HepG2 (cell line): ENCODE data around the gene SLC10A2. TPM values are rescaled to one million over a fixed set of nuclear protein-coding genes. Genes with fewer than 3 reads are reported as not detected.

Source experiments
- ATAC-seq: fragments of 200-7000 bp; cut with Tn5 transposase; 3 replicates; pipeline ENCODE4 v1.9.1; 2020; ENCODE audit warnings: mild to moderate bottlenecking, moderate library complexity
- BruUV-seq: library from RNA; stranded (reverse); fragments of 400-500 nt; replicated peaks from 2 replicates; lab custom pipeline; 2021; lab: Mats Ljungman, UMichigan
- CTCF ChIA-PET: fragments of 300-600 bp; formaldehyde crosslinking; extraction: SDS; loops from one replicate; lab custom pipeline; 2021; ENCODE audit warnings: low total read pairs, inconsistent platforms, low intra/inter-chr PET ratio; lab: Yijun Ruan, JAX
- POLR2A ChIA-PET: fragments of 350-600 bp; sonication (Branson Sonifier 250); formaldehyde crosslinking; loops from one replicate; lab custom pipeline; 2020; ENCODE audit warnings: antibody characterized with exemption, inconsistent platforms; lab: Yijun Ruan, JAX
- DNase-seq: peaks from one replicate; pipeline ENCODE4 v3.0.0-alpha.2; 2015; ENCODE audit warnings: low spot score
- FAIRE-seq: peaks from 3 replicates; lab custom pipeline; 2011; peaks lifted over from hg19 to GRCh38; lab: Jason Lieb, UNC
- H2AFZ ChIP-seq: one replicate; pipeline ENCODE4 v1.6.1; 2011; ENCODE audit warnings: low read length, inconsistent platforms
- H3K27ac ChIP-seq: fragments of 300-600 bp; 3 replicates; pipeline ENCODE4 v1.8.0; 2011; ENCODE audit warnings: mixed run types, mild to moderate bottlenecking, mixed read lengths, low read length, inconsistent platforms; ENCODE audit not compliant: insufficient read depth; ENCODE audit errors: extremely low read length
- H3K27me3 ChIP-seq, 2 experiments: fragments of 200-600 bp in 1 of 2; 2 replicates in 1 of 2; 3 replicates in 1 of 2; pipeline versions ENCODE4 v1.6.0 to v1.8.0; 2011; ENCODE audit warnings: low read length in 2 of 2, mild to moderate bottlenecking in 2 of 2, moderate library complexity in 2 of 2, inconsistent platforms in 1 of 2; ENCODE audit not compliant: insufficient read depth in 2 of 2, control insufficient read depth in 1 of 2
- H3K36me3 ChIP-seq, 2 experiments: fragments of 200-600 bp in 1 of 2; replicated peaks in 1 of 2; 2 replicates in 1 of 2; 3 replicates in 1 of 2; pipeline versions ENCODE4 v1.5.1 to v1.8.0; 2011; ENCODE audit warnings: low read length in 2 of 2, inconsistent platforms in 1 of 2; ENCODE audit not compliant: insufficient read depth in 2 of 2, control insufficient read depth in 1 of 2
- H3K4me1 ChIP-seq: 2 replicates; pipeline ENCODE4 v1.5.1; 2012; ENCODE audit warnings: low read length, inconsistent platforms; ENCODE audit not compliant: insufficient read depth
- H3K4me2 ChIP-seq: 2 replicates; pipeline ENCODE4 v1.6.0; 2011; ENCODE audit warnings: low read depth, low read length, inconsistent platforms
- H3K4me3 ChIP-seq, 3 experiments: fragments of 200-600 bp in 1 of 3; sonication (generic), shearing (Covaris generic) in 1 of 3; replicated peaks in 1 of 3; 2 replicates each; pipeline ENCODE4 v1.5.1; 2011 to 2016; ENCODE audit warnings: low read length in 3 of 3, inconsistent platforms in 2 of 3, low read depth in 2 of 3, mild to moderate bottlenecking in 2 of 3, control low read depth in 1 of 3, mixed read lengths in 1 of 3; ENCODE audit not compliant: insufficient read depth in 1 of 3
- H3K79me2 ChIP-seq: one replicate; pipeline ENCODE4 v1.6.1; 2011; ENCODE audit warnings: low read length, inconsistent platforms; ENCODE audit not compliant: insufficient read depth
- H3K9ac ChIP-seq: 2 replicates; pipeline ENCODE4 v1.6.0; 2011; ENCODE audit warnings: mild to moderate bottlenecking, low read depth, low read length, inconsistent platforms; ENCODE audit not compliant: insufficient read depth
- H3K9me3 ChIP-seq: 2 replicates; pipeline ENCODE4 v1.5.1; 2012; ENCODE audit warnings: mild to moderate bottlenecking, low read length
- H4K20me1 ChIP-seq: 2 replicates; pipeline ENCODE4 v1.6.0; 2011; ENCODE audit warnings: inconsistent platforms, mild to moderate bottlenecking, low read length, moderate library complexity; ENCODE audit not compliant: insufficient read depth
- ATAD3A ChIP-seq: sonication (generic); formaldehyde crosslinking; IDR thresholded peaks from 2 replicates; pipeline ENCODE4 v1.4.0; 2020; ENCODE audit warnings: missing genetic modification reagents
- EHMT2 ChIP-seq: fragments of 200-600 bp; sonication (generic); IDR thresholded peaks from 2 replicates; pipeline ENCODE4 v1.7.0; 2017; ENCODE audit warnings: antibody characterized with exemption, low read depth, low read length, borderline replicate concordance
- IRF2 ChIP-seq: IDR thresholded peaks from 2 replicates; pipeline ENCODE4 v1.6.1; 2018; ENCODE audit warnings: missing genetic modification reagents, missing compliant biosample characterization
- NR2F1 ChIP-seq, 2 experiments: fragments of 450-650 bp in 1 of 2; formaldehyde crosslinking in 1 of 2; IDR thresholded peaks; 2 replicates each; pipeline versions ENCODE4 v1.5.0 to v1.6.1; 2016 to 2020; ENCODE audit warnings: mild to moderate bottlenecking in 1 of 2, missing compliant biosample characterization in 1 of 2, missing genetic modification reagents in 1 of 2, moderate library complexity in 1 of 2
- RAD21 ChIP-seq: fragments of 450-650 bp; formaldehyde crosslinking; IDR thresholded peaks from 2 replicates; pipeline ENCODE4 v1.5.0; 2020; ENCODE audit warnings: mild to moderate bottlenecking
- RARA ChIP-seq: IDR thresholded peaks from 2 replicates; pipeline ENCODE4 v1.6.1; 2016; ENCODE audit warnings: missing genetic modification reagents, missing compliant biosample characterization
- SPEN ChIP-seq: sonication (generic); formaldehyde crosslinking; IDR thresholded peaks from 2 replicates; pipeline ENCODE4 v1.5.1; 2020; ENCODE audit warnings: low read depth, mild to moderate bottlenecking, missing genetic modification reagents
- TBX2 ChIP-seq: sonication (generic); formaldehyde crosslinking; IDR thresholded peaks from 2 replicates; pipeline ENCODE4 v1.5.0; 2020; ENCODE audit warnings: missing genetic modification reagents, mild to moderate bottlenecking, borderline replicate concordance
- ZNF644 ChIP-seq: IDR thresholded peaks from 2 replicates; pipeline ENCODE4 v1.6.1; 2016; ENCODE audit warnings: low read depth
- ZNF878 ChIP-seq: sonication (generic); formaldehyde crosslinking; IDR thresholded peaks from 2 replicates; pipeline ENCODE4 v1.8.1; 2023; ENCODE audit warnings: mild to moderate bottlenecking, missing genetic modification reagents, moderate library complexity
- WGBS: methylation state at CpG from one replicate; pipeline ENCODE4 v1.1.6; 2017; ENCODE audit warnings: low lambda C conversion rate; 5-methylcytosine and 5-hydroxymethylcytosine counted together
- in situ Hi-C: cut with HindIII; loops from 2 replicates; pipeline ENCODE4 v1.10.0; 2017; ENCODE audit warnings: low pct_unique_long_range_greater_than_20kb; ENCODE audit not compliant: extremely low pct_ligation_motif_present
- intact Hi-C: fragments of 100-400 bp; cut with micrococcal nuclease; formaldehyde crosslinking; loops from one replicate; pipeline ENCODE4 v1.10.0; 2022; ENCODE audit not compliant: unreplicated experiment
- polyA plus RNA-seq, 8 experiments: library from polyadenylated mRNA; depleted of rRNA in 3 of 8; stranded (reverse) in 7 of 8; unstranded in 1 of 8; fragments of >200 nt; fragmentation: Illumina TruSeq in 4 of 8; extraction: Trizol in 4 of 8; gene quantifications; 2 replicates each; pipeline versions ENCODE4 v1.2.1 to v1.2.3, GENCODE V29; 2011 to 2016; ENCODE audit warnings: low read depth in 4 of 8, missing spikeins in 1 of 8, mixed read lengths in 1 of 8; ENCODE audit not compliant: insufficient read depth in 1 of 8
- total RNA-seq, 5 experiments: library from RNA; depleted of rRNA; stranded (reverse); fragments of >200 nt; fragmentation: Illumina TruSeq; extraction: Trizol; gene quantifications; 2 replicates each; pipeline ENCODE4 v1.2.3, GENCODE V29; 2016; ENCODE audit warnings: low read depth in 1 of 5
- TF ChIP-seq, protein P1 (sequence below): sonication (generic); formaldehyde crosslinking; conservative IDR thresholded peaks from 2 replicates; pipeline ENCODE4 v1.4.0; 2020; ENCODE audit warnings: missing genetic modification reagents
- TF ChIP-seq, protein P2 (sequence below), 2 experiments: sonication (generic) in 1 of 2; formaldehyde crosslinking in 1 of 2; IDR thresholded peaks; 2 replicates each; pipeline versions ENCODE4 v1.5.1 to v1.6.1; 2011 to 2020; ENCODE audit warnings: borderline replicate concordance in 1 of 2, low read depth in 1 of 2, low read length in 1 of 2, mild to moderate bottlenecking in 1 of 2, missing genetic modification reagents in 1 of 2, moderate library complexity in 1 of 2
- TF ChIP-seq, protein P3 (sequence below): sonication (generic); formaldehyde crosslinking; IDR thresholded peaks from 2 replicates; pipeline ENCODE4 v1.8.0; 2022; ENCODE audit warnings: mild to moderate bottlenecking, missing genetic modification reagents

Gene SLC10A2
- total and polyA plus RNA-seq, 2 of the 13 experiments (the other 11 are each of a cell fraction or from before 2014, with no cell fraction given): not detected

DNA sequence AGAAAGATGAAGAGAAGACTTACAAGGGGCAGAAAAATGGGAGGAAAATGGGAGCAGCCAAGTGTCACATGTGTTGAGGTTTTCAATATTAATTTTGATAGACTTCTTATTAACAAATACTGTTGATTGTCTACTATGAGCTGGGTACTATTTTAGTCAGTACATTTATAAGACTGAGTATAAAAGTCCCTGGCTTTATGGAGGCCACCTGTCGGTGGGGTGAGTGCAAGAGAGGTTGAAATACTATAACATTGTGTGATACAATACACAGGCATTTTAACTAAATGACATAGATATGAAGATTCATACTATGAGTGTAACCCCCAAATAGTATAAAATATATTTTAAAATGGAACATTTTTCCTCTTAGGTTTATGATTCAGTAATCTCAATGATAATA is 29.9 kb downstream of the SLC10A2 start (continued):
- TF ChIP-seq ZNF878 (CRISPR knock-in tag) (no peak), ATAD3A (no peak)
- TF ChIP-seq, all 625 proteins: peak for 0

DNA sequence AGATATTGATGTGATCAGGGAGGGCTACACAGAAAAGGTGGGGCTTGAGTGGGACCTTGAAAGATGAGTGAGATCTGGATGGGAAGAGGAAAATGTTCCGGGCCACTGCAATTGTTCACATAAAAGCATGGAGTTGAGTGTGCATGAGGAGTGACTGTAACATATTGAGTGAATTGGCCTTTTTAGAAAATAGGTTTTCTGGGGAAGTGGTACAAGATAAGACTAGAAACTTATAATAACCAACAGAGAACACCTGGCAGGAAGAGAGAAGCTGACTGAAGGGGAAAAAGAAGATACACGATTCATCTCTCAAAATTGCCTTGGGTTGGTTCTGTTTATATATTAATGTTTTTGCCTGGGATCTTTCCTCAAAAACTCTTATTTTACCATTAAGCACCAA is 32.2 kb downstream of the SLC10A2 start:
- Histone ChIP-seq H3K27ac (no peak overlapping the region), H3K4me3 (no peak overlapping the region)
- ATAC-seq (no peak), DNase-seq (no peak), FAIRE-seq (no peak)
- CTCF ChIA-PET: no interaction called here
- TF ChIP-seq EHMT2: no peak
- no peak for TF ChIP-seq IRF2 (CRISPR knock-in tag)
- no peak for TF ChIP-seq RAD21 (CRISPR knock-in tag)
- TF ChIP-seq RARA (CRISPR knock-in tag): no peak
- TF ChIP-seq, protein P1, sequence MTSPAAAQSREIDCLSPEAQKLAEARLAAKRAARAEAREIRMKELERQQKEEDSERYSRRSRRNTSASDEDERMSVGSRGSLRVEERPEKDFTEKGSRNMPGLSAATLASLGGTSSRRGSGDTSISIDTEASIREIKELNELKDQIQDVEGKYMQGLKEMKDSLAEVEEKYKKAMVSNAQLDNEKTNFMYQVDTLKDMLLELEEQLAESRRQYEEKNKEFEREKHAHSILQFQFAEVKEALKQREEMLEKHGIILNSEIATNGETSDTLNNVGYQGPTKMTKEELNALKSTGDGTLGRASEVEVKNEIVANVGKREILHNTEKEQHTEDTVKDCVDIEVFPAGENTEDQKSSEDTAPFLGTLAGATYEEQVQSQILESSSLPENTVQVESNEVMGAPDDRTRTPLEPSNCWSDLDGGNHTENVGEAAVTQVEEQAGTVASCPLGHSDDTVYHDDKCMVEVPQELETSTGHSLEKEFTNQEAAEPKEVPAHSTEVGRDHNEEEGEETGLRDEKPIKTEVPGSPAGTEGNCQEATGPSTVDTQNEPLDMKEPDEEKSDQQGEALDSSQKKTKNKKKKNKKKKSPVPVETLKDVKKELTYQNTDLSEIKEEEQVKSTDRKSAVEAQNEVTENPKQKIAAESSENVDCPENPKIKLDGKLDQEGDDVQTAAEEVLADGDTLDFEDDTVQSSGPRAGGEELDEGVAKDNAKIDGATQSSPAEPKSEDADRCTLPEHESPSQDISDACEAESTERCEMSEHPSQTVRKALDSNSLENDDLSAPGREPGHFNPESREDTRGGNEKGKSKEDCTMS (CRISPR knock-in tag): no peak
- TF ChIP-seq, protein P2, sequence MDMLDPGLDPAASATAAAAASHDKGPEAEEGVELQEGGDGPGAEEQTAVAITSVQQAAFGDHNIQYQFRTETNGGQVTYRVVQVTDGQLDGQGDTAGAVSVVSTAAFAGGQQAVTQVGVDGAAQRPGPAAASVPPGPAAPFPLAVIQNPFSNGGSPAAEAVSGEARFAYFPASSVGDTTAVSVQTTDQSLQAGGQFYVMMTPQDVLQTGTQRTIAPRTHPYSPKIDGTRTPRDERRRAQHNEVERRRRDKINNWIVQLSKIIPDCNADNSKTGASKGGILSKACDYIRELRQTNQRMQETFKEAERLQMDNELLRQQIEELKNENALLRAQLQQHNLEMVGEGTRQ (IDR thresholded peaks at IDR 0.05; ENCODE audit: low read depth, low read length): no peak
- TF ChIP-seq, protein P2 (CRISPR knock-in tag; IDR thresholded peaks at IDR 0.05; ENCODE audit: borderline replicate concordance): no peak
- TF ChIP-seq SPEN: no peak
- no peak for TF ChIP-seq ZNF644 (CRISPR knock-in tag)
- TF ChIP-seq TBX2 (CRISPR knock-in tag): no peak
- TF ChIP-seq, protein P3, sequence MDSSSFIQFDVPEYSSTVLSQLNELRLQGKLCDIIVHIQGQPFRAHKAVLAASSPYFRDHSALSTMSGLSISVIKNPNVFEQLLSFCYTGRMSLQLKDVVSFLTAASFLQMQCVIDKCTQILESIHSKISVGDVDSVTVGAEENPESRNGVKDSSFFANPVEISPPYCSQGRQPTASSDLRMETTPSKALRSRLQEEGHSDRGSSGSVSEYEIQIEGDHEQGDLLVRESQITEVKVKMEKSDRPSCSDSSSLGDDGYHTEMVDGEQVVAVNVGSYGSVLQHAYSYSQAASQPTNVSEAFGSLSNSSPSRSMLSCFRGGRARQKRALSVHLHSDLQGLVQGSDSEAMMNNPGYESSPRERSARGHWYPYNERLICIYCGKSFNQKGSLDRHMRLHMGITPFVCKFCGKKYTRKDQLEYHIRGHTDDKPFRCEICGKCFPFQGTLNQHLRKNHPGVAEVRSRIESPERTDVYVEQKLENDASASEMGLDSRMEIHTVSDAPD: no peak
- TF ChIP-seq NR2F1 (CRISPR knock-in tag; IDR thresholded peaks at IDR 0.05): no peak
- TF ChIP-seq, all 625 proteins: peak for 0
- Histone ChIP-seq H4K20me1 (no peaks in the 10 kb centered on the region), H3K27me3 (no peaks in the 10 kb centered on the region), H3K4me2 (no peak overlapping the region), H3K36me3 (no peaks in the 10 kb centered on the region), H3K9me3 (no peaks in the 10 kb centered on the region), H3K4me1 (no peaks in the 10 kb centered on the region), H3K79me2 (no peaks in the 10 kb centered on the region), H3K9ac (no peak overlapping the region), H2AFZ (no peak overlapping the region)
- POLR2A ChIA-PET: no interaction called here
- intact Hi-C loops: loop anchor here (1.0 kb wide), 1 partner anchor 118 kb away; no protein-coding TSS in a partner anchor
- no TSS peak for BruUV-seq
- in situ Hi-C loops: no loop called here
- WGBS: 25% methylated on average over 2 of the region's 2 CpGs
